NCI-H526 treated with DMSO at 0.1 percent for 48 hours (cell line): ENCODE measurements around the gene CDK11B.
"Not testable (repeated sequence)": the region's sequence is repeated elsewhere in the genome, so short reads cannot be mapped to it uniquely, and the experiment has no call there.

Experiments used
- DNase-seq: peaks from one replicate; lab custom pipeline; 2025; lab: John Stamatoyannopoulos, UW

CDK11B gene

GRCh38 chr1:1658583-1659549 lies at the start of gene CDK11B:
CDK11B (minus strand) TSS chr1:1659004; CDS start chr1:1657485, 1,519 bp downstream.
- DNase-seq: peak; percentile 86

GRCh38 chr1:1707897-1708296 lies 49.1 kb upstream of the CDK11B start:
- DNase-seq: not testable (repeated sequence)

GRCh38 chr1:1707241-1707640 lies 48.4 kb upstream of the CDK11B start:
- DNase-seq: not testable (repeated sequence)

- DNase-seq: not testable (repeated sequence)
Measured at GRCh38 chr1:1705623-1706022, 46.8 kb upstream of the CDK11B start.

GRCh38 chr1:1704284-1704957 lies 45.6 kb upstream of the CDK11B start:
- DNase-seq: not testable (repeated sequence)

GRCh38 chr1:1703796-1704195 lies 45.0 kb upstream of the CDK11B start:
- no peak for DNase-seq

GRCh38 chr1:1702506-1702905 lies 43.7 kb upstream of the CDK11B start:
- DNase-seq: not testable (repeated sequence)

GRCh38 chr1:1700557-1700956 lies 41.8 kb upstream of the CDK11B start:
- not testable (repeated sequence) for DNase-seq

GRCh38 chr1:1700067-1700466 lies 41.3 kb upstream of the CDK11B start:
- not testable (repeated sequence) for DNase-seq

- DNase-seq: not testable (repeated sequence)
Measured at GRCh38 chr1:1699061-1699460, 40.3 kb upstream of the CDK11B start.

- not testable (repeated sequence) for DNase-seq
Measured at GRCh38 chr1:1697358-1698183, 38.8 kb upstream of the CDK11B start.

GRCh38 chr1:1696431-1697357 lies 37.9 kb upstream of the CDK11B start:
- DNase-seq: not testable (repeated sequence)

GRCh38 chr1:1692714-1693647 lies 34.2 kb upstream of the CDK11B start, which contains the start of gene SLC35E2B:
SLC35E2B (minus strand) TSS chr1:1692795; CDS start chr1:1676699, 16,096 bp downstream.
- DNase-seq: peak; percentile 65

GRCh38 chr1:1692324-1692713 lies 33.5 kb upstream of the CDK11B start:
- peak; percentile 26 for DNase-seq

- DNase-seq: not testable (repeated sequence)
Measured at GRCh38 chr1:1691443-1691842, 32.6 kb upstream of the CDK11B start.

- DNase-seq: not testable (repeated sequence)
Measured at GRCh38 chr1:1689526-1689925, 30.7 kb upstream of the CDK11B start.

GRCh38 chr1:1687846-1688245 lies 29.0 kb upstream of the CDK11B start:
- no peak for DNase-seq

- DNase-seq: no peak
Measured at GRCh38 chr1:1684031-1684681, 25.4 kb upstream of the CDK11B start.
